Neutrophil (primary cell): ENCODE measurements around the gene RALGDS.
"Not testable (repeated sequence)": the region's sequence is repeated elsewhere in the genome, so short reads cannot be mapped to it uniquely, and the experiment has no call there.

Experiments
- H3K27ac ChIP-seq: fragments of 200-600 bp; sonication (generic); 2 replicates; pipeline ENCODE4 v1.5.1; 2016; ENCODE audit warnings: mild to moderate bottlenecking, moderate library complexity
- H3K27me3 ChIP-seq: fragments of 200-600 bp; sonication (generic); 2 replicates; pipeline ENCODE4 v1.6.0; 2016; ENCODE audit warnings: mild to moderate bottlenecking
- H3K36me3 ChIP-seq: fragments of 200-600 bp; sonication (generic); 2 replicates; pipeline ENCODE4 v1.5.1; 2017
- H3K4me1 ChIP-seq, 2 experiments: fragments of 200-600 bp in 1 of 2; sonication (generic) in 1 of 2; 1 replicate in 1 of 2; 2 replicates in 1 of 2; pipeline versions ENCODE4 v1.5.1 to v1.6.1; 2013 to 2016; ENCODE audit warnings: low read depth in 1 of 2, low read length in 1 of 2, mild to moderate bottlenecking in 1 of 2, moderate library complexity in 1 of 2; ENCODE audit not compliant: control insufficient read depth in 1 of 2, insufficient read depth in 1 of 2
- H3K4me3 ChIP-seq, 2 experiments: fragments of 200-600 bp in 1 of 2; sonication (generic) in 1 of 2; 1 replicate in 1 of 2; 2 replicates in 1 of 2; pipeline ENCODE4 v1.5.1; 2013 to 2016; ENCODE audit warnings: low read depth in 1 of 2, low read length in 1 of 2, mild to moderate bottlenecking in 1 of 2, moderate library complexity in 1 of 2
- H3K9me3 ChIP-seq: fragments of 200-600 bp; sonication (generic); 2 replicates; pipeline ENCODE4 v1.5.1; 2016
- TF ChIP-seq, protein P1 (sequence below): fragments of 200-600 bp; sonication (generic); IDR thresholded peaks from 2 replicates; pipeline ENCODE4 v1.5.1; 2016; ENCODE audit warnings: antibody characterized with exemption

Gene RALGDS

DNA sequence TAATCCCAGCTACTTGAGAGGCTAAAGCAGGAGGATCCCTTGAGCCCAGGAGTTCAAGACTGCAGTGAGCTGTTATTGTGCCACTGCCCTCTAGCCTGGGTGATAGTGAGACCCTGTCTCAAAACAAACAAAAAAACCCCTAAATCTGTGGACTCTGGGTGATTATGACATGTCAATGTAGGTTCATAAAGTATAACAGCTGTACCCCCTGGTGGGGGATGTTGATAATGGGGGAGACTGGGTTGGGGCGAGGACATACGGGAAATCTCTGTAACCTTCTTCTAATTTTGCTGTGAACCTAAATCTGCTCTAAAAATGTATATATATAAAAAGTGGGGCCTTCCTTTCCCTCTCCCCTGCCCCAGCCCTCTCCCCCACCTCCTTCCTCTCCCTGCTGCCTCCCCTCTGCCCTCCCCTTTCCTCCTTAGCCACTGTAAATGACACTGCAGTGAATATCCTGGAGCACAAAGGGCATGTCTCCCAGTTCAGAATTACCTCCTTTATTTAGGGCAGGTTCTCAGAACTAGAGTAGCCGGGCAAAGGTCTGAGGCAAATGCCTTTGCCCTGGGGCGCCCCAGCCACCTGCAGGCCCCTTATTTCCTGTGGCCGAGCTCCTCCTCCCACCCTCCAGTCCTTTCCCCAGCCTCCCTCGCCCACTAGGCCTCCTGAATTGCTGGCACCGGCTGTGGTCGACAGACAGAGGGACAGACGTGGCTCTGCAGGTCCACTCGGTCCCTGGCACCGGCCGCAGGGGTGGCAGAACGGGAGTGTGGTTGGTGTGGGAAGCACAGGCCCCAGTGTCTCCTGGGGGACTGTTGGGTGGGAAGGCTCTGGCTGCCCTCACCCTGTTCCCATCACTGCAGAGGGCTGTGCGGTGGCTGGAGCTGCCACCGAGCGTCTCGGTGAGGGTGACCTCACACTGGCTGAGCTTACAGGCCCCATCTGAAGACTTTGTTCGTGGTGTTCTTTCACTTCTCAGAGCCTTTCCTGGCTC is 40.0 kb downstream of the RALGDS start:
- not testable (repeated sequence) for H3K27ac ChIP-seq, H3K9me3 ChIP-seq, H3K36me3 ChIP-seq, H3K4me3 ChIP-seq, H3K4me1 ChIP-seq
- peaks cover 11% of the 10 kb centered on the region for H3K27me3 ChIP-seq

DNA sequence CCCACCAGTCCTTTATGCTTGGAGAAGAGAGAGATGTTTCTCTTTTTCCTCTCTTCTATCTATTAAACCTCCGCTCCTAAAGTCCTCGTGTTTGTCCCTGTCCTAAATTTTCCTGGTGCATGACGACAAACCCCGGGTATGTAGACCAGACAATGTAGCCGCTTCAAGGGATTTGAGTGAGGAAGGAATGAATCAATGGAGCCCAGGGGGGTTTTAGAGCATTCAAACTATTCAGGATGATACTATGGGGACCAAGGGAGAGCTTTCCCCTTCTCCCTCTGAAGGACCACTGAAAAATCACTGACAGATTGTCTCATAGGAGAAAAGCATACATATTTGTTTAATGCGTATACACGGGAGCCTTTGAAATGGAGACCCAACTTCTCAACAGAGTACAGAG is 40.9 kb downstream of the RALGDS start:
- Histone ChIP-seq H3K27ac (no peak overlapping the region), H3K9me3 (no peaks in the 10 kb centered on the region), H3K36me3 (no peaks in the 10 kb centered on the region), H3K4me3 (no peak overlapping the region), H3K4me1 (no peaks in the 10 kb centered on the region), H3K27me3 (peaks cover 11% of the 10 kb centered on the region)
- TF ChIP-seq, protein P1, sequence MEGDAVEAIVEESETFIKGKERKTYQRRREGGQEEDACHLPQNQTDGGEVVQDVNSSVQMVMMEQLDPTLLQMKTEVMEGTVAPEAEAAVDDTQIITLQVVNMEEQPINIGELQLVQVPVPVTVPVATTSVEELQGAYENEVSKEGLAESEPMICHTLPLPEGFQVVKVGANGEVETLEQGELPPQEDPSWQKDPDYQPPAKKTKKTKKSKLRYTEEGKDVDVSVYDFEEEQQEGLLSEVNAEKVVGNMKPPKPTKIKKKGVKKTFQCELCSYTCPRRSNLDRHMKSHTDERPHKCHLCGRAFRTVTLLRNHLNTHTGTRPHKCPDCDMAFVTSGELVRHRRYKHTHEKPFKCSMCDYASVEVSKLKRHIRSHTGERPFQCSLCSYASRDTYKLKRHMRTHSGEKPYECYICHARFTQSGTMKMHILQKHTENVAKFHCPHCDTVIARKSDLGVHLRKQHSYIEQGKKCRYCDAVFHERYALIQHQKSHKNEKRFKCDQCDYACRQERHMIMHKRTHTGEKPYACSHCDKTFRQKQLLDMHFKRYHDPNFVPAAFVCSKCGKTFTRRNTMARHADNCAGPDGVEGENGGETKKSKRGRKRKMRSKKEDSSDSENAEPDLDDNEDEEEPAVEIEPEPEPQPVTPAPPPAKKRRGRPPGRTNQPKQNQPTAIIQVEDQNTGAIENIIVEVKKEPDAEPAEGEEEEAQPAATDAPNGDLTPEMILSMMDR: no peak

DNA sequence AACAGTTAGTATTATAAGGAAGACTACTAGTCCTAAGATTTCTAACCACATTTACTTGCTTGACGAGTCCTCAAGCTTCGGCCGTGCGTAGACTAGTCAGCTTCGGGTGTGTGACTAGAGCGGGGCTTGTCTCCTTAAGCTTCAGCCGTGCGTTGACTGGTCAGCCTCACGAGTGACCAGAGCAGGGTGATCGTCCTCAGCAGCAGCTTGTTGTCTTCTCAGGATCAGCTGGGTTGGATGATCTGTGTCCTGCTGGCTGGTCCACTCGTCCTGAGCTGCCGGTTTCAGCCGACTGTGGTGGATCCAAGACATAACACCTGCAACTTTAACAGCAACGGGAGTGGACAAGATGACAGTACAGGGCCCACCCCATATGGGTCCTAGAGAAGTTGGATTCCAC is 42.6 kb downstream of the RALGDS start:
- TF ChIP-seq, protein P1: no peak
- H3K36me3 ChIP-seq: no peaks in the 10 kb centered on the region
- peaks cover 11% of the 10 kb centered on the region for H3K27me3 ChIP-seq
- no peaks in the 10 kb centered on the region for H3K4me1 ChIP-seq
- no peaks in the 10 kb centered on the region for H3K9me3 ChIP-seq
- H3K4me3 ChIP-seq: no peak overlapping the region
- H3K27ac ChIP-seq: no peak overlapping the region

DNA sequence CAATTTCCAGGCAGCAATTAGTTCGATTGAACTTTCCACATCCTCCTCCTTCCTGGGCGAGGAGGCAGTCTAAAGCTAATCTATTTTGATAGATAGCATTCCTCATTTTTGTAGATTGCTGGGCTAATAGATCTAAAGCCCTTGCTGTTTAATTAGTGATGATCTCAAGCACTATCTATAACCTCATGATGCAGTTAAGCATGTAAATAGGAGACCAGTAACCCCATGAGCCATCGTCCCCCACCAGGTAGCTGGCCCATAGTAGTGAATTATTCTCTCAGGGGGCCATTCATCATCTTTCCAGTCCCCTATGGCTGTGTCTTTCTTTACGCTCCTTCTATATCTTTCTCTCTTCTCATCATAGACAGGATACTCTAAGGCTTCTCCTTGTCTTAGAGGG is 44.3 kb downstream of the RALGDS start:
- peaks cover 7% of the 10 kb centered on the region for H3K27me3 ChIP-seq
- H3K9me3 ChIP-seq: no peaks in the 10 kb centered on the region
- TF ChIP-seq, protein P1: no peak
- H3K27ac ChIP-seq: no peak overlapping the region
- H3K4me1 ChIP-seq: no peaks in the 10 kb centered on the region
- H3K36me3 ChIP-seq: no peaks in the 10 kb centered on the region
- H3K4me3 ChIP-seq: no peak overlapping the region

DNA sequence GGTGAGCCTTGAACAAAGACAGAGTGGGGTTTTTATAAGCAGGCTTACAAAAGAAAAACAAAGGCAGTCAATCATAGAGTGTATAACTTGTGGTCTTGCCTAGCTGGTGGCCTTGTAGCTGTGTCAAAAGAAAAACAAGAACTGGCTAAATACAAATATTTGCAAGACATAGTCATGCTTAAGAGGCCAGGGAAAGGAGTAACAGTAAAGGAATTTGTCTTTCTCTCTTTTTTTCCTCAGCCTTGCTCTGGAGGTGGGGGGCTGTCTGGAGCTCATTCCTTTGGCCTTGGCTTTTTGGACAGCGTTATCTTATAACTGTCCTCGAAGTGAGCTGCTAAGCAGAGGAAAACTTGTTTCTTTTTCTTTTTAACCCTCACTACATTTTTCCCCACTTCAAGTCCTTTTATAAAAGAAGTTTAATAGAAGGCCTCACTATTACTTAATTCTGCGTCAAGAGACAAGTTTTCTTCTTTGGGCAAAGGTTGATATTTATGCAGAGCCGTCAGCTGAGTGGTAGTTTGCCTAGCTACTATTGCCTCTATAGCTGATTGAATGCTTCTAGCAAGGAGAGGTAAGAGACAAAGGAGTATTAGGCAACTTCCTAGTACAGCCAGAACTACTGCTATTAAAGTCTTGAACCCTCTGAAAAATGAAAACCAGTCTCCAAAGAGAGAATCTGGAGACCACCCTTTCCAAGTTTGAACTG is 45.0 kb downstream of the RALGDS start:
- Histone ChIP-seq H3K9me3 (no peaks in the 10 kb centered on the region), H3K4me3 (no peak overlapping the region), H3K27me3 (peaks cover 6% of the 10 kb centered on the region), H3K36me3 (no peaks in the 10 kb centered on the region), H3K27ac (no peak overlapping the region), H3K4me1 (no peaks in the 10 kb centered on the region)
- TF ChIP-seq, protein P1: no peak
